NCI-H1092 treated with DMSO at 0.1 percent for 48 hours (cell line): ENCODE results near the gene AJAP1.

ENCODE experiments used
- DNase-seq: peaks from one replicate; lab custom pipeline; 2025; lab: John Stamatoyannopoulos, UW

AJAP1 gene

DNA sequence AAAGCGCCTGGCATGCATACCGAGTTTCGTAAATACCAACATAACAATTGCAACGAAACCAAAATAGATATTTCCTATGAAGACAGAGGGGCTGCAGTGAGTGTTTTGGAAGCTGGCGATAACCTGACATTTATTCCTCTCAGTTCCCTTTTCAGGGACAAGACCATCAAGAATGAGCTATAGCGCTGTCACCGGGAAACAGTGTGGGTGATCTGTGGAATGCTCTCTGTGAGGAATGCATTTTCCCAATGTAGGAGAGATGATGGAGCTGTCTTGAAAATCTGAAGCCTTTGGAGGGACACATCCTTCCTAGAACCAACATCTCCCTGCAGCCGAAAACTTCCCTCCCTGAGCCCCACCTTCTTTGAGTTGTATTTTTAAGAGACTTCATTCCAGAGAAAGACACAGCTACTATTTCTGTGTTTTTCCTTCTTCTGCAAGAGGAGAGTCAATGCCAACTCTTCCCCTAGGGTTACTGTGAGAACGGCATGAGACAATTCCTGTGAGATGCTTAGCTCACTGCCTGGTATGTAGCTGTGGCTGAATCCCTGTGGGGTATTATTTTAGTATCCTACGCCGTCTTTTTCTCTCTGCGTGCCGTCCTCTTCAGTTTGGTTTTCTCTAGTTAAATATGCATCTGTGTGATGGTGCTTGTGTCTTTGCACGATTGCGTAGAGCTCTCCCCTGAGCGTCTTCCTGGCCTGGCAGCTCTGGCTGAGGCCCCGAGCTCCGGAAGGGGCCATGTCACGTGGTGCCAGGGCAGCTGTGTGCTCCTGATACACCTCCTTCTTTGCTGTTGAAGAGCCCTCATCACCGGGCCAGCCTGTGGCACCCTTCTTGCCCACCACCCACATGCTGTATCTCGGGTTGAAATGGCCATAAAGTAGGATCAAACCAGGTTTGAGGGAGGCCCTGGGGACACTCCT is 45.2 kb downstream of the AJAP1 start:
- no peak for DNase-seq

DNA sequence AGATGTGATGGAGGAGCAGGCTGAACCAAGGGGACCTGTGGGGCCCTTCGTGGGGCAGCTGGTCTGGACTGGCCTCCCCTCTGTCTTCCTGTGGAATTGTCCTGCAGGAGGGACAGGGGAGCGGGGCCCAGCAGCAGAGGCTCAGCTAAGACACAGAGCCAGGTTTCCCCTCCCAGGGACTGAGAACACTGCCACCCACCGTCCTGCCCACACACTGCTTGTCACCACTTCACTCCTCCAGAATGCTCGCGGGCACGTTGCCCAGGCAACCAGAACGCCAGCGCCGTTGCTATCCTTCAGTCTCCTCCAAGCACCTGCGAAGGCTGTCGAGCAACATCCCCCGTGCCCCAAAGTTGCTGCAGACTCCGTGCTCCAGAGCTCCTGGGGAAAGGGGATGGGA is 46.4 kb downstream of the AJAP1 start:
- no peak for DNase-seq

DNA sequence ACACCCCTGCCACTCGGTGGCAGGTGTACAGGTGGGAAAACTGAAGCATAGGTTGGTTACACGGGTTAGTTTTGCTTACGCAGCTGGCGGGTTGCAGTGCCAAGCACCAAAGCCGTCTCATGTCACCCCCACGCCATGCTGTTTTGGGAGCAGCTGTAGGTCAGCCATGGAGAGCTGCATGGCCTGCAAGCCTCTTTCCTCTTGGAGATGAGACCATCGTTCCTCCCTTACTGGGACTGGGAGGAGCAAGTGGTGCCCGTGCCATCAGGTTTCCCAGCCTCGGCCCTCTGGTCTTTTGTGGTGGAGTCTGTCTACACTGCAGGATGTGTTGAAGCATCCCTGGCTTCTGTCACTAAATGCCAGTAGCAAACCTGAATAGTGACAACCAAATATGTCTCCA is 46.9 kb downstream of the AJAP1 start:
- DNase-seq, result no peak

DNA sequence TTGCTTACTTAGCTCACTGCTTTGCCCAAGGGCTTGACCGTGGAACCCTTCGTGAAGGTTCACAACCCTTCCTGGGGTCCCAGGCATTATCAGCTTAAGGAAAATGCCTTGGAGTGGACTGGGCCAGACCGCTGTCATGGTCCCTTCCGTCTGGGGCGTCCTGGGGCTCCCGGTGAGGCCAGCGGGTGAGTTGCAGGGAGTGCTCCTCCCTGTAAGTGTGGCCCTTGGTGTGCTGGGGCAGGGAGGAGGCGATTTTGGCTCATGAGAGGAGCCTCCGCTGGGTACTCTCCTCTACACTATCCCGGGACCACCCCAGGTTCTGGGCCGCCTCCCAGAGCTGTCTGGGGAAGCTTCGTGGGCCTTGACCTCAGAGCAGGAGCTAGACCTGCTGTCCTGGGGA is 48.1 kb downstream of the AJAP1 start:
- no peak for DNase-seq

DNA sequence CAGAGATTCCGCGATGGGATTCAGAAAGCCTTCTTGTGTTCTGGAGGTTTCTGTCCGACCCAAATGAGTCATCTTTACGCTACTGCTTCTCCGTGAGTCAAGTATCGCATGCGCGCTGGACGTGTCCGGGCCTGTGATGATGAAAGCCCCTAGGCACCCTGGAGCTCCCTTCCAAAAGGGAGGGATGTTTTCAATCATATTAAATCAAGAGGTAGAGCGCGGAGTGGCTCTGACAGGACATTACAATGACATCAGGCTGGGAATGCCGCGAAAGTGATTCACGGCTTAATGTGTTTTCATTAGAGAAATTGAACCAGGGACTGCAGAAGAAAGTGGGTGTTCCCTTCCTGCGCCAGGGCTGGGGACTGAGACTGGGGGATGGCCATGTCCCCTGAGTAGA is 48.5 kb downstream of the AJAP1 start:
- DNase-seq, result no peak

DNA sequence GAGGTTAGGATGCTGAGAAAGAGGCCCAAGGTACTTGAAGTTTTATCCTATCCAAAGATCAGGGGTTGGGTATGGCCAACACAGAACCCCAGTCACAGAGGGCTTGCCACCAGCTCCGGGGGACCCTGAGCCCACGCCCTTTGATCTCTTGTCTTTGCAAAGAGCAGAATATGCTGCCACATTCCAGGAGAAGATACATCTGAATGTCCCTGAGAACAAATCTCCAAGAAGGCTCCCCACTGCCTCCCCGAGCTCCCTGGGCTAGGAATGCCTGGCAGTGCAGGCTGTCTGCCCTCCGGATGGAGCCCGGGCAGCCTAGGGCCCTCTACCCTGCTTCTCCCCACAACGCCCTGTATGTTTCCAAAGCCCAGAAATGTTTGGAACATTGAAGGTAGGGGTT is 49.2 kb downstream of the AJAP1 start:
- no peak for DNase-seq

DNA sequence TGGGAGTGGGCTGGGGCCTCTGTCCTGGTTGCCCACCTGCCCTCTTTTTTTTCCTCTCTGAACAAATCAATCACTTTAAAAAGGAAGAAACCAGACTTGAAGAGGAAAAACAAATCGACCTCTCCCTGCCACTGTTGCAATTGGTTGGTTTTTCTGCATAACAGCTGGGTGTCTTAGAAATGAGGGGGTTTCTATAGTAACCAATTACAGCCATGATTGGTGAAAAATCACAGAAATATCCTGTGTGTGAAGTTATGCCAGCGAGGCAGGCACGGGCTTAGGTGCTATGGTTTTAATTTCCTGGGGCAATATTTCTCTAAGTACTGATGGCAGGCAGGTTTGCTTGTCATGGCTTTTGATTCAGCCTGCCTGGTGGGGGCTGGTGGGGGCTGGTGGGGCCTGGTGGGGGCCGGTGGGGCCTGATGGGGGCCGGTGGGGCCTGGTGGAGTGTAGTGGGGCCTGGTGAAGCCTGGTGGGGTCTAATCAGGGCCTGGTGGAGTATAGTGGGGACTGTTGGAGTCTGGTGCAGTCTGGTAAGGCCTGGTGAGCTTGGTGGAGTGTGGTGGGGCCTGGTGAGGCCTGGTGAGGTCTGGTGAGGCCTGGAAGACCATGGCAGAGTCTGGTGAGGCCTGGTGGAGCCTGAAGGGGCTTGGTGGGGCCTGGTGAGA is 54.6 kb downstream of the AJAP1 start:
- no peak for DNase-seq

DNA sequence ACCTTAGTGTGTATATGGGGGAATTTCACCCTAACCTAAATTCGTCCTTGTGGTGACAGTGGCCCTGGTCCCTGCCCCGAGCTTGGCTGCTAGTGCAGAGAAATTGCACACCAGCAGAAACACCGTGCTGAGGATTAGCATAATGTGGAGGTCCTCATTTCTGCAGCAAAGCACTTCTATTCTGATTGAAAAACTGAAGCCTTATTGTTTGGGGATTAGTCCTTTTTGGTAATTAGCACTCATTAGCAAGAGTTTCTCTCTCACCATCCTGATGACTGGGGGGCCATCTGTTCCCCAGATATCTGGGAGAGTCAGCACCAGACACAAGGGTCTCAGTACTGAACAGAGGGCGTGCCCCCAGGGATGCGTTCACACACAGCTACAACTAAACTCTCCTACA is 55.2 kb downstream of the AJAP1 start:
- DNase-seq, result no peak

DNA sequence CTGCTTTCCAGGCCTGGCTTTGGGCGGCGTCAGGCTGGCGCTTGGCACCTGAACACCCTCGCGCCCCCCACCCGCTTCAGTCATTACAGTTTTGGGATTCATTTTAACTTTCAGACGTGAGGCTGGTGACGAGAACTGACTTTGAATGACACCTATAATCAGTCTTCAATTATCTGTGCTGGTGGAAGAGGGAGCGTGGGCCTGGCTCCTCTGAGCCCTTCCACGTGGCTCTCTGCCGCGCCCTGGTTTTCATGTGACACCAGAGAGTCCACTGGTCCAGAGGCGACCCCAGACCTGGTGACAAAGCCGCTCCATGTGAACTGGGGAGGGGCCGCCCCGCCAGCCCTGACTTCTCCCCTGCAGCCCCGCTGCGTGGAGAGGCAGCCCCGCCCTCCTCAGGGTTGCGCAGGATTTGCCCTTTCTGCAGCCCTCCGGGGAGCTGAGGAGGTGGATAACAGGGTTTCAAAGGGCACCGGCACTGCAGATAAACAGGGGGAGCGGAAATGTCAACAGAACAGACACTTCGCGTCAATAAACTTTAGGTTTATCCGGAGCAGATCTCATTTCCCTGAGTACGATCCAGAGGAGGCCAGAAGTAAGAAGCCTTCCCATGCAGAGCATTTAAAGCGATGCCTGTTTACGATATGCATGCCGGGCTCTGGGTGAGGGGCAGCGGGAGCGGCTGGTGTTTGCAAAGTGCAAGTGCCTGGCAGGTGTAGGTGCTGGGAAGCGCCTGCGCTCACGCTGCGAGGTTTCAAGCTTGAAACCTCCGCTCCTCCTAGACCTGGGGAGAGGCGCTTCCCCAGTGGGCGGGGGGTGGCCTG is 56.4 kb downstream of the AJAP1 start:
- no peak for DNase-seq

DNA sequence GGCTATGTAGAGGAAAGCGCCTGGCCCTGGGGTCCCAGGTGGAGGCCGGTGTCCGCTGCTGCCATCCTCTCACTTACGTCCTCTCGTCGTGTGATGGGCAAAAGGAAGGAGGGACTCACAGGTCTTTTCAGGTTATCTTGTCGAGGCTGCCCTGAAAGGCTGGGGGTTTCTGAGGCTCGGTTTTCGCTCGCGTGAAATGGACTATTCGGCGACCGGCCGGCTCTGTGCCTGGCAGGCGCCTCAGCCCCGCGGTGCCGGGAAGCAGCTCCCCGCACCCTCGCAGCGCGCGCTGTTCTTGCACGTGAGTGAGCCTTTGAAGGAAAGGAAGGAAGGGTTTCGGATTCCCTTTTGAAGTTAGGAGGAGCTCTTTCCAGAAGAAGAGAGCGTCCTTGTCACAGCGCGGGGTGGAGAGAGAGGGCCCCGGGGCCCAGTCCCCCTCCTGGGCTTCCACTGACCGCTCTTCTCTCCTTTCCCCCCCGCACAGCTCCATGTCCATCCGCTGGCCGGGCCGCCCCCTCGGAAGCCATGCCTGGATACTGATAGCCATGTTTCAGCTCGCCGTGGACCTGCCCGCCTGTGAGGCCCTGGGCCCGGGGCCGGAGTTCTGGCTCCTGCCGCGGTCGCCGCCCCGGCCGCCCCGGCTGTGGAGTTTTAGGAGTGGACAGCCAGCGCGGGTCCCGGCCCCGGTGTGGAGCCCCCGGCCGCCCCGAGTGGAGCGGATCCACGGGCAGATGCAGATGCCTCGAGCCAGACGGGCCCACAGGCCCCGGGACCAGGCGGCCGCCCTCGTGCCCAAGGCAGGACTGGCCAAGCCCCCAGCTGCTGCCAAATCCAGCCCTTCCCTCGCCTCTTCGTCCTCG is 57.2 kb downstream of the AJAP1 start:
- no peak for DNase-seq

DNA sequence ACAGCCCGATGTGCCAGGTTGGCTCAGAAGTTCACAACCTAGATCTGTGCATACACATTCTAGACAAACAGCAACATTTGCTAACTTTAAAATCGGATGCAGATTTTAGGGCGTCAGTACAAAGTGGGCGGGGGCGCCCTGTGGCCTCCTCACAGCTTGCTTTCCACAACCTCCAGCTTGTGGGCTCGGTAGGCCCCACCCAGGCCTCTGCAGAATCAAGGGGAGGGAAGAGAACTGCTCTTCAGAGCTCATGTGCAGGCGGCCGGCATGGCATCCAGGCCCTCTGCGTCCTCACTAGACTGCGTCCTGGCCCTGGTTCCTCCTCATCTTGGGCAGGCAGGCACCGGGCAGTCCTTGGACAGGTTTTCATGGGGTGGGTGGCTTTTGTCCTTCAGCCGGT is 59.3 kb downstream of the AJAP1 start:
- no peak for DNase-seq

DNA sequence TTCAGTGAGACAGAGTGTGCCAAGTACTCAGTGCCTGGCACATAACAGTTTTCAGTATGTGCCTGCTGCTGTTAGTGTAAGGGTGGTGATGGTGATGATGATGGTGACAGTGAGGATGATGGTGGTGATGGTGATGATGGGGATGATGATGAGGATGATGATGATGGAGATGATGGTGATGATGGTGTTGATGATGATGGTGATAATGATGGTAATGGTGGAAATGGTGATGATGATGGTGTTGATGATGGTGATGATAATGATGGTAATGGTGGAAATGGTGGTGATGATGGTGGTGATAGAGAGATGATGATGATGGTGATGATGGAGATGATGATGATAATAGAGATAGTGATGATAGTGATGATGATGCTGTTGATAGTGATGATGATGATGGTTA is 62.0 kb downstream of the AJAP1 start:
- no peak for DNase-seq

DNA sequence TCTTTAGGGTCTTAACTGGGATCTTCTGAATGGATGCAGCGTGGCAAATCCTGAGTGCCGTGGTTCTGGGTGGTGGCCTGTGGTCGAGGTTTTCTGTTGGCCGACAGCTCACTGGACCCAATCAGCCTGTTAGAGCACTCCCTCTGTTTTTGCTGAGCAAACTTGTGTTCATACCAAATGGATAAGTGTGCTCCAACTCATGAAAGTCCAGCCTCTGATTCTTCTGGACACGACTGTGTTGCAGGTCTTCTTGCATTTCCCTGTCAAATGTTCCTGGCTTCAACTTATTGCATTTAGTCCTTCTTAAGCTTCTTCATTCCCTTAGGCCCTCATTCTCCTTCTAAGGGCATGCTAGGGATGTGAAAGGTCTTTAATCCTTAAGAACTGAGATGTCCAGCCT is 63.7 kb downstream of the AJAP1 start:
- no peak for DNase-seq

DNA sequence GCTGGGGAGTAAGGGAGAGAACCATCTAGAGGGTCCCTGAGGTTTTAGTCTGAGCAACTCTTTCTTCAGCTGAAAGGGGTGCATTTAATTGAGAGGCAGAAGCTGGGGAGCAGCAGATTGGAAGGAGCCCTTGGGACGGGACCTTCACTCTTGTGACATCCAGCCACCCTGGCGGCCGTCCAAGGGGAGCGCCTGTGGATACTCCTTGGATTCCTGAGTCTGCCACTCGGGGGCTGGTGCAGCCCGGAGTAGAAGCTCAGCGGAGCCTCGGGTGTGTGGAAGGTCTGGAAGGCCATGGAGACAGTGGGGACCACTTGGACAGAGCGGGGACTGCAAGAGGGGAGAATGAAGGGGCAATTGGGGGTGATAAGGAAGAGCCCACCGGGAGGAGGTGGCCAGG is 68.7 kb downstream of the AJAP1 start:
- no peak for DNase-seq

DNA sequence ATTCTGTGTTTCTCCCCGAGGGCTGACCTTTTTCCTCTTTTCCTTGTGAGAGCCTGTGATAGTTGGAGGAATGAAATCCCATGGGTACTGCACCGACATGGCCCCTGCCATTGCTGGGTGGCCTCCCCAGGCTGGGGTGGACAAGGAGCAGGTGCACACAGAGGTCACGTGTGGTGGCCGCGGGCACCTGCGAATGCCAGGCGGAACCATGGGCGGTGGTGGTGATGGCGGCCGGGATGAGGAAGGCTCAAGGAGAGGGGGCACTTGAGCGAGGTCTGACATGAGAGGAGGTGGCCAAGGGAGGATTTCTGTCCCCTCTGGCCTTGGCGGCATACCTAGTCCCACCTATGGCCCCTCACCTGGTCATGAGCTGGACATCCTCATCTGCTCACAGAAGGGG is 69.6 kb downstream of the AJAP1 start:
- DNase-seq, result no peak

DNA sequence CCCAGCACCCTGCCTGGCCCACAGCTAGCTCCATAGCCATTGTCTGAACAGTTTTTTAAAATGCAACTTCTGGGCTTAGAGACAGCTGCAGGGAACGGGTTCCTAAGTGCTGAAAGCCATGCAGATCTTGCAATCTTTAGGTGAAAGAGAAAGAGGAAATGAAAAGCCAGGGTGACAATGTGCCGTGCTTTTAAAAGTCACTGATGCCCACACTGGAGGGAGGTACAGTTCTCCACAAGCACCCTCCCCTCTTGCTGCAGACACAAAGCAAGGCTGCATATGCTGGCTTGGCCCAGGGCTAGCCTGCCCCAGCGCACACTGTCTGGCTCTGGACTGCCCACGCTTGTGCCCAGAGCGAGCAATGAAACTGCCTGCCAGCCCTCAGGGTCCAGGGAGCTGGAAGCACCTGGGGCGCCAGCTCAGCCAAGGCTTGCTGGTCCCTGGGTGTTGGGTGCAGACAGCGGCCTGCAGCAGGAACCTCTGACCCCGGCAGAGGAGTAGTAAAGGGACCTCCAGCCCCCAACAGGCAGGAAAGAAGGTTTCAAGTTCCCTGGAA is 70.4 kb downstream of the AJAP1 start:
- no peak for DNase-seq

DNA sequence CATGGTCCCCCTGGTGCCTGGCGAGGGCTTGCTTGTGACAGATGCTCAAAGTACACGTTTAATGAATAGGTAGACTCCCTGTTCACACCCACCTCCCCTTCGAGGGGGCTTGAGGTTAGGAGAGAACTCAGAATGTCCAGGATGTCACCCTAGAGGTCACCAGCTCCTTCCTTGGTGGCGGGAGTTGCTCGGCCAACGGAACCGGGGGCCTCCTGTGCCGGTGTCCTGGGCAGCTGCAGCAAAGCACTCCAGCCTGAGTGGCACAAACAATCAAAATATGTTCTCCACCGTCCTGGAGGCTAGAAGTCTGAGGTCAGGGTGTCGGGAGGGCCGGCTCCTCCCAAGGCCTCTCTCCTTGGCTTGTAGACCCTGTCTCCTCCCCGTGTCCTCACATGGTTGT is 71.0 kb downstream of the AJAP1 start:
- no peak for DNase-seq

DNA sequence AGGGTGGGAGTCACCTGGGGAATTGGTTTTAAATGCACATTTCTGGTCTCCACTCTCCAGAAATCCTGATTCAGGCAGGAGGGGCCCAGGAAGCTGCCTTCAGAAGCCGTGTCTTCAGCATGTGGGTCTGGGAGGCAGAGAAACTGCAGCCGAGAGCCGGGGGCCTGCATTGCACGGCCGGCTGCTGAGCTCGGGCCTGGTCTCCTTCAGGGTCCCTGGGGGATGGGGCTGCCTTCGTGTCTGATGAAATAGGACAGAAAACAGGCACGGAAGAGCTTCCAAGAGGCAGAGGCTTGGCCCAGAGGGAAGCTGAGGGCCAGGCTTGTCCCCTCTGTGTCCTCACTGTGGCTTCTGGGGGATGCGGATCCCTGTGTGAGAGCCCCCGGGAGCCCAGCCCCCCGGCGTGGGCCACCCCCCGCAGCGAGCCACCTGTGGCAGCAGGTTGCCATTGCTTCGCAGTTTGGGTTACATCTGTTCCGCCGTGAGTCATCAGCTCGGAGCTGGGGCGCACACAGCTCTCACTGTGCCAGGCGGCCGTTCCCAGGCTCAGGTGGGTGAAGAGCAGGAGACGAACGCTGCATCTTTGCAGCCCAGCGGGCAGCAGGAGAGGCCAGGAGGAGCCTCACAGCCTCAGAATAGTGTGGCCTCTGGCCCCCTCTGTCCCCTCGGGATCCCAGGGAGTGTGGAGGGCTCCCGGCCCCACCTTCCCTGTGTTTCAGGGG is 72.4 kb downstream of the AJAP1 start:
- DNase-seq, result no peak

DNA sequence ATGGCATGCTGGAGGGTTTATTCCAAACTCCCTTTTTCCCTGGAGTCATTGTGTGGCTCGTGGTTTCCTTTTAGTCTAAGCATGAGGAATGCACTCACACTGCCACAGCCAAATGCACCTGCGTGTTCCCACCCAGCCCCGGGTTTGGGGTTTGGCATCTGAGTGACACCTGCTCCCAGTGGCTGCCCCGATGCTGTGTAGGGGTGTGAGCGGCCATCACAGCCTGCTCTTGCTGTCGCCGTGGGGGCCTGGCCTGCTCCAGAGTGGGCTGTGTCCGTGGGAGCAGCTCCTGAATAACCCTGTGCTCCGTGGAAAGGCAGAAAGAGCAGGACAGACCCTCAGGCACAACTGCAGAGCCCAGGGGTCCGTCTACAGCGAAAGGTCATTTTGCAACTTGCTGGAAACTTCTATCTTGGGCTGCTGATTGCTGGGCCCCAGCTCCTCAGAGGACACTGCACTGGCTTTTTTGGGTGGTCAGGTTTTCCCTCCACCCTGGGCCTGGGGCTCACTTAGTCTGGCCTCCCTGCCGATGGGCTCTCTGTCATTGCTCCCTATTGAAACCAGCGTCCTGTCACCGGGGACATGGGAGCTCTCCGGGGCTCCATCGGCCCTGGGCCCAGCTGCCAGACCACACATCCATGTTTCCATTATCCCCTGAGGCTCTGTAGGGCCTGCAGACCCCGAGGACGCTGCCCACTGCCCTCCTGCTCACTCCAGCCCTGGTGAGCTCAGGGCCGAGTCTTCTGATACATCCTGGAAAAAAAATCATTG is 74.1 kb downstream of the AJAP1 start:
- no peak for DNase-seq

DNA sequence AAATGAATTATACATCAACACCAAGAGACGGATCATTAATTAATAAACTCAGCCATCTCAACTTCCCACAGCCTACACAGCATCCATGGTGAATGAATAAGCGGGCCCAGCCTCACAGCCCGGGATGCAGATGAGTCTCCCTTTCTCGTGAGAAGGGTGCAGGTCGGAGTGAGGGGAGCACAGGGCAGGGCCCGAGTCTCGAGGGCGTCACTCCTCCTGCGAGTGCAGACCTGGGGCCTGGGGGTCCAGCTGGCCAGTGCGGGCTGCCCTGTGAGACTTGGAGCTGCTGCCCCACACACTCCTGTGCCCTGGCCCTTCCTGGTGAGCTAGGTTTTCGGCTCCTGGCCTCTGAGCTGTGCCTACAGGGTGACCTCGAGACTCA is 74.7 kb downstream of the AJAP1 start:
- no peak for DNase-seq
